Activated CD8-positive, alpha-beta memory T cell treated with anti-CD3 and anti-CD28 coated beads for 24 hours (primary cell): ENCODE measurements around the gene SAPCD1.

ENCODE experiments used
- DNase-seq: peaks from one replicate; pipeline ENCODE4 v3.0.0-alpha.2; 2020

Gene SAPCD1

GRCh38 chr6:31729979-31730630 is 32.4 kb upstream of the SAPCD1 start:
- peak; percentile 89 for DNase-seq

- no peak for DNase-seq
Observed at GRCh38 chr6:31730631-31731086, 31.8 kb upstream of the SAPCD1 start.

- no peak for DNase-seq
Observed at GRCh38 chr6:31732029-31732428, 30.4 kb upstream of the SAPCD1 start.

GRCh38 chr6:31733734-31734133 is 28.7 kb upstream of the SAPCD1 start:
- DNase-seq: no peak

- DNase-seq: no peak
Observed at GRCh38 chr6:31734247-31734820, 28.1 kb upstream of the SAPCD1 start.

- DNase-seq: peak; percentile 81
Observed at GRCh38 chr6:31734821-31735406, 27.5 kb upstream of the SAPCD1 start.

- peak; percentile 89 for DNase-seq
Observed at GRCh38 chr6:31736021-31736767, 26.3 kb upstream of the SAPCD1 start, which contains the start of gene CLIC1. TSS of gene CLIC1 (minus strand) at chr6:31736530. CDS start at chr6:31736300, 230 bp downstream.

- no peak for DNase-seq
Observed at GRCh38 chr6:31736768-31737314, 25.6 kb upstream of the SAPCD1 start.

GRCh38 chr6:31737315-31737990 is 25.0 kb upstream of the SAPCD1 start:
- DNase-seq: no peak

- DNase-seq: peak; percentile 71
Observed at GRCh38 chr6:31737991-31738979, 24.2 kb upstream of the SAPCD1 start.

- DNase-seq: peak; percentile 96
Observed at GRCh38 chr6:31739639-31740396, 22.6 kb upstream of the SAPCD1 start, which contains the start of gene MSH5. TSS of gene MSH5 (plus strand) at chr6:31740005. CDS start at chr6:31740467, 462 bp downstream.

- DNase-seq: no peak
Observed at GRCh38 chr6:31740397-31741223, 21.8 kb upstream of the SAPCD1 start.

- DNase-seq: no peak
Observed at GRCh38 chr6:31741815-31742214, 20.6 kb upstream of the SAPCD1 start.

- DNase-seq: no peak
Observed at GRCh38 chr6:31742894-31743293, 19.6 kb upstream of the SAPCD1 start.

GRCh38 chr6:31744422-31744821 is 18.0 kb upstream of the SAPCD1 start:
- no peak for DNase-seq

- DNase-seq: no peak
Observed at GRCh38 chr6:31749301-31750036, 13.0 kb upstream of the SAPCD1 start.

GRCh38 chr6:31750411-31751022 is 11.9 kb upstream of the SAPCD1 start:
- no peak for DNase-seq

- DNase-seq: no peak
Observed at GRCh38 chr6:31752739-31753319, 9.6 kb upstream of the SAPCD1 start.
